Activated CD8-positive, alpha-beta memory T cell treated with anti-CD3 and anti-CD28 coated beads, Interleukin-2, amount 50 U/mL, for 4 hours (primary cell): ENCODE results near the gene HOXC10.

Experiments
- DNase-seq: peaks from one replicate; pipeline ENCODE4 v3.0.0-alpha.2; 2020

Gene HOXC10

GRCh38 chr12:53950789-53951576, 34.0 kb upstream of the HOXC10 start:
- no peak for DNase-seq

- DNase-seq, result no peak
Observed at GRCh38 chr12:53951577-53952334, 33.2 kb upstream of the HOXC10 start.

- no peak for DNase-seq
Observed at GRCh38 chr12:53952335-53952694, 32.6 kb upstream of the HOXC10 start.

GRCh38 chr12:53952871-53953734, 31.8 kb upstream of the HOXC10 start:
- DNase-seq, result no peak

- DNase-seq, result no peak
Observed at GRCh38 chr12:53953831-53954693, 30.9 kb upstream of the HOXC10 start.

GRCh38 chr12:53954694-53955035, 30.3 kb upstream of the HOXC10 start, which contains the start of gene HOXC12:
Gene HOXC12 (plus strand): TSS chr12:53954903. CDS start chr12:53954930, 27 bp downstream.
- DNase-seq, result no peak

- no peak for DNase-seq
Observed at GRCh38 chr12:53955036-53955775, 29.7 kb upstream of the HOXC10 start.

- no peak for DNase-seq
Observed at GRCh38 chr12:53955776-53956250, 29.1 kb upstream of the HOXC10 start.

- no peak for DNase-seq
Observed at GRCh38 chr12:53956251-53956887, 28.6 kb upstream of the HOXC10 start.

GRCh38 chr12:53956914-53957536, 27.9 kb upstream of the HOXC10 start:
- no peak for DNase-seq

GRCh38 chr12:53958128-53958527, 26.8 kb upstream of the HOXC10 start:
- no peak for DNase-seq

GRCh38 chr12:53959314-53959713, 25.6 kb upstream of the HOXC10 start:
- DNase-seq, result no peak

- no peak for DNase-seq
Observed at GRCh38 chr12:53960187-53961024, 24.5 kb upstream of the HOXC10 start.

GRCh38 chr12:53961025-53961761, 23.8 kb upstream of the HOXC10 start:
- no peak for DNase-seq

GRCh38 chr12:53963005-53963404, 21.9 kb upstream of the HOXC10 start:
- no peak for DNase-seq

- DNase-seq, result no peak
Observed at GRCh38 chr12:53963434-53964314, 21.3 kb upstream of the HOXC10 start.

- no peak for DNase-seq
Observed at GRCh38 chr12:53964315-53964713, 20.6 kb upstream of the HOXC10 start.
